DLD1 (cell line): ENCODE results near the gene PADI1.

ENCODE experiments used
- in situ Hi-C: cut with HindIII; loops from 2 replicates; pipeline ENCODE4 v1.10.0; 2017; ENCODE audit warnings: low sequenced_read_pairs

PADI1 gene

DNA sequence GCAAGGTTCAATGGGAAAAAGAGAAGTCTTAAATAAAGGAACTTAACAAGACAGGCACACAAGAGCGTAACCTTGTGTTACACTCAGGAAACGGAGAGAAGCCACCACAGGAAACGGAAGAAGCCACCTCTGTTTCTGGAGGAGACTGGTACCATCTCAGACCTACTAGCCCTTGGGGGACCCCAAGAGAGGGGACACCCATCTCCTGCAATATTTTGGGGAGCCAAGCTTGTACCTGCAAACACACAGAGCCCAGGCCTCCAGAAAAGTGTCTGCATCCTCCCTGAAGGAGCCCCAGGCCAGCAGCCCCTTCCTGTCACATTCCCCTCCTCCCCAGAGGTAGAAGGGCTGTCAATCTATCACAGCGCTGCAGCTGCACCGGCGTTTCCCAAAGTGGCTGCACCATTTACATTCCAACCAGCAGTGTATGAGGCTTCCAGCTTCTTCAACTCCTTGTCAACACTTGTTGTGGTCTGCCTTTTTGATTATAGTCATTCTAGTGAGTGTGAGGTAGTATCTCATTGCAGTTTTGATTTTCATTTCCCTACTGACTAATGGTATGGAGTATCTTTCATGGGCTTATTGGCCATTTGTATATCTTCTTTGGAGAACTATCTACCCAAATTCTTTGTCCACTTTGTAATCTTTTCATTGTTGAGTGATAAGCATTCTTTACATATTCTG, 23.0 kb upstream of the PADI1 start:
- in situ Hi-C loops = no loop called here

DNA sequence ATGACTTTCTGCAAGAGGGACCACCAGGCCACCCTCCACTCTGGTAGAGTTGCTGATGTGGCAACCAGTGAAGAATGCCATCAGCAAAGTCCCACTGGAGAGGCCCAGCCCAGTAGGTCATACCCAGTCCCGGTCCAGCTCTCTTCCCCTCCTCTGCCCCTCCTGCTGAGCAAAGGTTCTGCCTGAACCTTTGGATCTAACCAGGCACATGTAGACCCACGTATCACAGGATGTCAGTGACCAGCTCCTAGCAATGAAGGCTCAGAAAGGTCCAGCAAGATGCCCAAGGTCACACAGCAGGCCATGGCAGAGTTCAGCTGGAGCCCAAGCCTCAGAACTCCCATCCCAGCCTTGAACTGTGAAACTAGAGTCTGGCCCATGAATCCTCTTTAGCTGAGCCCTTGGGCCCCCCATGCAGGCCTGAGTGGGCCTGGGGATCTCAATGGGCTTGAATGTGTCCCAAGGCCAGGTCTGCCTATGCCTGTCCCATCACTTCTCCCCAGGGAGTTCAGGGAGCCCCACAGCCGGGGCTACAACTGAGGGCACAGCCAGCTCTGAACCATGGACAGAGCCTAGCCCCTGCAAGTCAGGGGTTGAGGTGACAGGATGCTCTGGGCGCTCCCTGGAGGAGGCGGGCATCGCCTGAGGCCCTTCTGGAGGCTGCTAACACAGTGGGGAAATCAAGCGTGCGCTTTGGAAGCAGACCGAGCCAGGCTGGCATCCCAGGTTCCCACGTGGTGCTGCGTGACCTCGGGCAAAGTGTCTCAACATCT, 21.4 kb upstream of the PADI1 start:
- in situ Hi-C loops = no loop called here

DNA sequence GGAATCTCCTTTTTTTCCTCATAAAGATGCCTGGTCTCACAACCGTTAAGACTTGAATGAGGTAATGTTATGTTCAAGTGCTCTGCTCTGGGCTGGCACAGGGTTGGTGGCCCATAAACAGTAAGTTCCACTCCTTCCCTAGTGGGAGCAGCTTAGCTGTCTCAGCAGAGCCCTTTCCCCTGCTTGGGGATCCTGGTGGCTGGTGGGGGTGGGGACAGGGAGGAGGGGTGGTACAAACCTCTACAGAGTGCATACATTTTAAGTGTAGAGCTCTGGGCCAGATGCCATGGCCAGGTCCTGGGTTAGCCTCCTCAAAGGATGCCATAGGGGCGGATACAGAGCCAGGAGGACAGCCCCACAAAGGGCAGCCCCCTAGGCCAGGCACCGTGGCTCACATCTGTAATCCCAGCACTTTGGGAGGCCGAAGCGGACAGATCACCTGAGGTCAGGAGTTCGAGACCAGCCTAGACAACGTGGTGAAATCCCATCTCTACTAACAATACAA, 20.7 kb upstream of the PADI1 start:
- in situ Hi-C loops = no loop called here

DNA sequence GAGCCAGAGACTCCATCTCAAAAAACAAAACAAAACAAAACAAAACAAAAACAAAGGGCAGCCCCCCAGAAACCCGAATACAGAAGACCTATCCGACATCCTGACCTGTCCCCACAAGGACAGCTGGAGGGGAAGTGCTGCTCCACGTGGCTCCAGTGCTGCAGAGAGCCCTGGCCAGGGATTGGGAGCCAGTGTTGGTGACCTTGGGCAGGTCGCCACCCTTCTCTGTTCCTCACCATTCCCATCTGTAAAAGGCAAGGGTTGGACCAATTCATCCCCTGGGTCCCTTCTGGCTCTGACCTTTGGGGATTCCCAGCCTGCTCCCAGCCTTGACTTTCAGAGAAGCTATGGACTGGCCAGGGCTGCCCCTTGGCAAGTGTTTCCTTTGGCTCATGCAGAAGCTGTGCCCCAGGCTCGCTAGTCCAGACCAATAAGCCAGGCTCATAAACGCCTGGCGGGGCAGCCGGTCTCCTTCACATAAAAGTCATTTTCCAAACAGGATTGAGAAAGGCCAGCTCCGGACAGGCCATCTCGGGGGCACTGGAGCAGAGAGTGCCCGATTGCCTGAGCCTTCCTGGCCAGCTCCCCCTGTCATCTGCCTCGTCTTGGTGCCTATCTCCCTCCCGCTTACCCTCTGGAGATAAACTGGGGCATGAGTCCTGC, 20.0 kb upstream of the PADI1 start:
- in situ Hi-C loops = no loop called here

DNA sequence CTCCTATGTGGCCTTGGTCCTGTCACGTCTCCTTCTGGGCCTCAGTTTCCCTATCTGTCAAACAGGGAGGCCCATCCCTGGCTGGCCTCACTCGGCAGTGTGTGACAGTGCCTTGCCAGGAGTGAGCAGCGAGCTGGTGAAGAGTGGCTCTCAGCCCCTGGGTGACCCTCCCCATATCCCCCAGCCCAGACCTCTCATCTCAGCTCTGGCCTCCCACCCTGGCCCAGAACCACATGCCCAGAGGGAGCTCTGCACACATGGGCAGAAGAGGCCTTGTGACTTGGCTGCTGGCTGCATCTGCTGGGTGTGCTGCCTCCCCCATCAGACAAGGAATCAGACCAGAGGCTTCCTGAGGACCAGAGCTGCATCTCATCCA, 19.5 kb upstream of the PADI1 start:
- in situ Hi-C loops = no loop called here

DNA sequence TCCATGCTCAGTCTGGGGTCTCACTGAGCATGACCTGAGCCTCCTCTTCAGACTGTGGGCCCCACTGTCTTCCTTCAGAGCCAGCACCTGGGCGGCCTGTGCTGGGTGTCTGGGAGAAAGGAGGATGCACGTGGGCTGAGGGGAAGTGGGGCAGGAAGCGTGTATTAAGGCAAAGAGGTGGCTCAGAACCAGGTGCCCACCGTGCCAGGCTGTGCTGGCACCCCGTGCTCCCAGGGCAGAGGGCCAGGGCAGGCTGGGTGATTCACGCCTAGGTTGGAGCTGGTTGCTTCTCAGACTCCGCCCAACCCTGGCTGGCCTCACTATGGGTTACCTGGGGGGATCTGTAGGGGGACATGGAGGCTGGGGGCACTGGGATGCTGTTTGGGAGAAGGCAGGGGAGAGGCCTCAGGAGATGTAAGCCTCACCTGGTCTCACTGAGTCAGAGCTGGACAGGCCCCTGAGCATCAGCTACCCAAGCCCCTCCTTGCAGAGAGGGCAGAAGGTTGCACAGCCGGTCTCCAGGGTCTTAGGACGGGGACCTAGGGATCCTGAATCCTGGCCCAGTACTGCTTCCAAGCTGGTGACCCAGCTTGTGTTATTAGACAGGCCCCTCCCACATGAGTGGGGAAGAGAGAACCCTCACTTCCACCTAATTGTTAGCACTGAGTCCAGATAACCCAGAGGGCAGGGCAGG, 18.6 kb upstream of the PADI1 start:
- in situ Hi-C loops = no loop called here

DNA sequence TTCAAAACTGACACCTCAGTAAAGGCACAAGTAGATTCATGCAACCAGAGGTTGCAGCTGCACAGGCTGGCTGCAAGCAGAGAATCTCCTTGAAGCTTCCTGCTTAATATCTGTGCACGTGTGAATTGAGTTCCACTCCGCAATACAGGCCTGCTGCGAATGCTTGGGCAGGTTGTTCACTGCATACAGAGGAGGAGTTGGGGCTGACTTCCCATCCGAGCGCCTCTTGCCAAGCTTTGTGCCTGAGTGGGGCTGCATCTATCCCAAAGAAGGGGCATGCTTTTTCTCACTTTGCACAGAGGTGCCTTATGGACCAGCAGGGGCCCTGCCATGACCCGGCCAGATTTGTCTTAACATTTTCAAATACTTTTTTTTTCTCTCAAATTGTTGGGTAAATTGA, 17.9 kb upstream of the PADI1 start:
- in situ Hi-C loops = no loop called here

DNA sequence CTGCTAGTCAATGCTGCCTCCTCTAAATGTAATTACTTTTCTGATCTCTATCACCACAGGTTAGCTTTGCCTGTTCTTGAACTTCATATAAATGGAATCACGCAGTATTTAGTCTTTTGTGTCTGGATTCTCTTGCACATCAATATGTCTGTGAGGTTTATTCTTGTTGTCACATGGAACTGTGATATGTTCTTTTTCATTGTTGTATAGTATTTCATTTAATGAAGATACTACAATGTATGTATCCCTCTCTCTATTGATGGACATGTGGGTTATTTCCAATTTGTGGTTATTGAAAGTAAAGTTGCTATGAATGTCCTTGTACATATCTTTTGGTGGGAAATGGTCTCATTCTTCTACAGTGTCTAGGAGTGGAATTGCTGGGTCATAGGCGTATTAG, 16.7 kb upstream of the PADI1 start:
- in situ Hi-C loops = no loop called here

DNA sequence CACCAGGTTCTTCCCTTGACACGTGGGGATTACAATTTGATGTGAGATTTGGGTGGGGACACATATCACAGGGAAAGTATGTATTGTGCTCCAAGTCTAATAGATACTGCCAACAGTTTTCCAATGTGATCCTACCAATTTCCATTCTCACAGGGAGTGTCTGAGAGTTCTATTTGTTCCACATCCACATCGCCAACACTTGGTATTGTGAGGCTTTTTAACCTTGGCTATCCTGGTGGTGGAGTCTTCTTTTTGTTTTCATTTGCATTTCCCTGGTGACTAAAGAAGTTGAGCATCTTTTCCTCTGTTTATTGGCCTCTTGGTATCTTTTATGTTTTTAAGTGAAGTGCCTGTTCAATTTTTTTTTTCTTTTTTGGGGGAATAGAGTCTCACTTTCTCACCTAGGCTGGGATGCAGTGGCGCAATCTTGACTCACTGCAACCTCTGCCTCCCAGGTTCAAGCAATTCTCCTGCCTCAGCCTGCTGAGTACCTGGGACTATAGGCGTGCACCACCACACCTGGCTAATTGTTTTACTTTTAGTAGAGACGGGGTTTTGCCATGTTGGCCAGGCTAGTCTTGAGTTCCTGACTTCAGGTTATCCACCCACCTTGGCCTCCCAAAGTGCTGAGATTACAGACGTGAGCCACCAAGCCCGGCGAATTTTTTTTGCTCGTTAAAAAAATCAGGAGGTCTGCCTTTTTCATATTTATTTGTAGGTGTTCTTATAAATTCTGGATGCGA, 15.9 kb upstream of the PADI1 start:
- in situ Hi-C loops = no loop called here

DNA sequence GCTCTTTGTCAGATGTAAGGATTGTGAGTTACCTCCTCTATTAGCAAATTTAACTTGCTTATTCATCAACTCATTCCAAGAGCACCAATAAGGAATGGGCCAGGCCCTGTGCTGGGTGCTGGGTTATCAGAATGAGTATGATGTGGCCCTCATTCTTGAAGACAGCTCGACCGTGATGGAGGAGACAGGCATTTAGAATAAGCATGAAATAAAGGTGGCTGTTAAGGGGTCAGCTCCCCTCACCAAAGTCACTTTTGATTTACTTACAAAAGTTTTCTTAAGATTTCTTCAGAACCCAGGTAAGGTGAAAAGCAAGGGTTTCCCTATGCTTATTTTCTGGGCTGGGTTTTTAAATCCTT, 15.3 kb upstream of the PADI1 start:
- in situ Hi-C loops = no loop called here

DNA sequence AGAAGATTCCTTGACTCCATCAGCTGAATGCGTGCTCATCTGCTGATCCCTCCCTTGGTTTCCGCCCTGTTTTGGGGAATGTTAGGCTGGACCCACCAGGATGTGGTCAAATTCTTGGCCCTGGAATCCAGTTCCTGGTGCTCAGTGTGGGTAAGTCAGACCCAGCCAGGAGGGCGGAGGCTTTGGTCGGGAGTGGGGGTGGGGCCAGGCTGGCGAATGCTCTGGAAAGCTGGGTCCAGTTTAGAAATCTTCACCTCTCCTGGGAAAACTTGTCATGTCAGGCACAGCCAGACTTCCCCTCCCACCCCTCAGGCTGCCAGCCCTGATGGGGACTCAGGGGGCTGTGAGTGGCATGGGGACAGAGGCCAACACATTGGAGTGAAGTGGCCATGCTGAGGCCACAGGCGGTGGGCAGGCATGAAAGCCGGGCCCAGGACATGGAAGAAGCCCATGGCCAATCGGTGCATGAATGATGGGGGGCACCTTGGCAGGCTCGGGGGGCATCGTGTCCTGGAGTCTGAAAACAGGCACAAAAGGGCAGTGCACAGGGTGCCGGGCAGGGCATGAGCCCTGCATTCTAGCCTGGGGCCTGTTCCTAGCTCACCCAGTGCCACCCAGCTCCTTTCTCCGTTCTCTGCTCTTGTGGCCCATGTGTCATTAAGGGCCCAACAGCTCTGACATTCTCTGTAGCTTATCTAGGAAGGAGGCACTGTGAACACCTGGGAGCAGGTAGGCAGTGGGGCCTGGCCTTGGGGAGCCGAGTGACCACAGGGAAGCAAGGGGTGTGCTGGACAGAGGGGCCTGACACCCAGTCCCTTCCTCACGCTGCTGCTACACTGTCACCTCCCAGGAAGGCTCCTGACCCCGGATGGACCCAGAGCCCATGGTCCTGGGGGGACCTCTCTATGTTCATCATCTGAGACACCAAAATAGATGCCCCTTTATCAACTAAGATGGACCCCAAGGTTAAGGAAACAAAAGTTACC, 14.6 kb upstream of the PADI1 start:
- in situ Hi-C loops = no loop called here

DNA sequence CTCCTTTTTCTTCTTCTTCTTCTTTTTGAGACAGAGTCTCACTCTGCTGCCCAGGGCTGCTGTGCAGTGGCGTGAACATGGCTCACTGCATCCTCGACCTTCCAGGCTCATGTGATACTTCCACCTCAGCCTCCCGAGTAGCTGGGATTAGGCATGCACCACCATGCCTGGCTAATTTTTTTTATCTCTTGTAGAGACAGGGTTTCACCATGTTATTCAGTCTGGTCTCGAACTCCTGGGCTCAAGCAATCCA, 13.0 kb upstream of the PADI1 start:
- in situ Hi-C loops = no loop called here

DNA sequence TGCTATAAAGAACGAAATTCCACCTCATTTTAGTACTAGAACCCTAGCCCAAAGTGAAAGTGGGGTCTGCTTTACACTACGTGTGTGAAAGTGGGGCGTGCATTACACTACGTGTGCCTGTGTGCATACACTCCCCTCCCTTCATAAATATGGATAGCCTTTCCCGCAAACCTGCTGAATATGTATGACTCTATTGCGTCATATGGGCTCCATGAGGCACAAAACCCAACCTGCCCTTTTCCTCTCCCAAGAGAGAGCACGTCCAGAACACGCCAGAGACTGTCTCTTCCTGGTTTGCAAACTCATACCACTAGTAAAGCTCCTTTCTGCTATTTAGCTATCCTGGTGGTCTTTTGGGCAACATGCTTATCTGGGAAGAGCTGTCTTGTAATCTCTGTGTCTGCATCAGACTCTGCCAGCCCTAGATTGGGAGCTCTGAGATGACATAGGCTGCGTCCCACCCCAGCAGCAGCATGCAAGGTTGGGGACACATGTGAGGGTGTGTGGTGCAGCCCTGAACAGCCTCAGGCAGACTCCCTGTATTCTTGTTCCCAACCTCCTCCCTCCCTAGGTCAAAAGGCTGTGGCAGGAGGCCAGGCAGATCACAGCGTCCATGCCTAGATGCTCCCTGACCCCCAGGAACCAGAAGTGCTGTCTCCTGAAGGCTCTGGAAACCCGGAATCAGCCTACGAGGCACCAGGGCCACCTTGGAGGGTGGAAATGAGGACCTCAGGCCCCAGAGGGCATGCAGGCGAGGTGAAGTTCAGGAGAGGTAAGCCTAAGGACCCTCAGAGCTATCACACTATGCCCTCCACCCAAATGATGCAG, 12.3 kb upstream of the PADI1 start:
- in situ Hi-C loops = no loop called here

DNA sequence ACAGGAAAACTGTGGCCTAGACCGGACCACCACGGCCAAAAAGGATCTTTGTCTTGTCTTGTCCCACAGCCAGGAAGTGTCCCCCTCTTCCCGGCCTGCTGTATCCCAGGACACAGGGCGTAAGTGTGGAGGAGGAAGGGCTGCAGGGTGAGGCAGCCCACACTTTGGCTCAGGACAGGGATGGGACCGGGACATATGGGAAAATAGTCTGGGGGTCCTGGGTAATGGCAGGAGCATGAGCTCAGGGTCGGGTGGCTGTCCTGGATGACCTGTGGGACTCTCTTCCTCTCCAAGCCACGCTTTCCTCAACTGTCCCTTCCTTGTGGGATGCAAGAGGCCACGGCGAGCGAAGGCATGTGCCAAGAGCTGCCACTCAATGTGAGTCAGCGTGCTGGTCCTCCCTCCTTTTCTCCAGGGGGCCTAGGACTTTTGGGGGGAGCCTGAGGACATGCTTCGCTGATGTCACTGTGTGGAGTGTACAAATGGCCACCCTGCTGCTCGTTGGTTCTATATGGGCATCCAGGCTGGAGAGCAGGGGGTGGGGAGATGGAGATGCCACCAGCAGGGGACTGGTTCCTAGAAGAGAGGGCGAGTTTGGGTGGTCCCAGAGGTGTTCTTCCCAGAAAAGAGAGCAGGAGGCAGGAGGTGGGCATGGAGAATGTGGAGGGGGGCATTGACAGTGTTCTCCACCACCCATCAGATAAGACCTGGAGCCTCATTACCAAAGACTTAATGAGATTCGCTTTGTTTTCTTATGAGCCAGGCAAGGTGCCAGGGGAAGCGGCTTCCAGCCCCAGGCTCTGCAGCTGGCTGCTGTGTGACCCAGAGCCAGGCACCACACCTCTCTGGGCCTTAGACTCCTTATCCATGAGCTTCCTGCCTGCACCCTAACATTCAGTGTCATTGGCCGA, 11.5 kb upstream of the PADI1 start:
- in situ Hi-C loops = no loop called here

DNA sequence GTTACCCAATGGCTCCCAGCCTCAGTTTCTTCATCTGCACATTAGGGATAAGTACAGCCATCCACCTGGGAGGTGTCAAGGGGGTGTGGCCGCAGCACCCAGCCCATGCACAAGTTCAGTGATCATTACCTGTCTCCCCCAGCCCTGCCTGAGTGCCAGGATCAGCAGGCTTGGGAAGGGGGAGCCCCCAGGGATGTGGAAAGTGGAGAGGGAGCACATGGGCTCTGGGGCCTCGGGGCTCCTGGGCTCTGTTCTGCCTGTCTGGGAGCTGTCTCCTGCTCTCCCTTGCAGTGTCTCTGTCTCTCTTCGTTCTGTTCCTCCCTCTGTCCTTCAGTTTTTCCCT, 10.8 kb upstream of the PADI1 start:
- in situ Hi-C loops = no loop called here

DNA sequence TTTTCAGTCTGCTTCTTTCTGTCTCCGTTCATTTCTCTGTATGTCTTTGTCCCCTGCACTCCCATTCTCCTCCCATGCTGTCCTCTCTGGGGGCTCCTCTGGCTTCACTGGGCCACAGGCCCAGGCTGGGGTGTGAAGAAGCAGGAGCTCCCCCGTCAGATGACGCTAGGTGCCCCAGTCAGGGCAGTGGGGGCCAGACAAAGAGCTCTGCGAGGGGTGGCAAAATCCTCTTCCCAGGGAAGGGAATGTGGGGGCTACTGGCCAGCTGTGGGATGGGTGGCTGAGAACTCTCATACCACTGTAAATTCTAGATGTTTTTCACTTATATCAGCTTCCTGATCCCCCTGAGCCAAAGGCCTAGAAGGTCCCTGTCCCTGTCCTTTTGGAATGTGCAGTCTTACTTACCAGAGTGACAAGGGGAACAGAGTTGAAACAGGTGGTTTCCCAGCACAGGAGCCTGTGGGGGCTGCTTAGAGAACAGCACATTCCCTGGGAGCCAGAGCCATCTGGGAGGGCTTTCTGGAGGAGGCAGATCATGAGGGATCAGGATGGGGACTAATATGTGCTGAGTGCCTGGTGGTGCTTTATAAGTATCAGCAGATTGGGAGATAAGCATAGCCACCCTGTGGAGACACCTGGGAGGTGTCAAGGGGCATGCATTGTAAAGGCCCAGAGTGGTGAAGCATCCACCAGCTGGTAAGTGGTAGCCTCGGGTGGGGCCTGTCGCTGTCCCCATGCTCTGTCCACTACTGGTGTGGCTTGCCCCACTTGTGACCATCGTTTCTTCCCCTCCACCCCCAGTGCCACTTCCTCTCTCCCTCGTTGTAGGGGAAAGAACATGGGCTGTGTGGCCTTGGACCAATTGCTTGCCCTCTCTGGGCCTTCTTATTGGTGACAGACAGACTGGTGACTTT, 10.1 kb upstream of the PADI1 start:
- in situ Hi-C loops = no loop called here

DNA sequence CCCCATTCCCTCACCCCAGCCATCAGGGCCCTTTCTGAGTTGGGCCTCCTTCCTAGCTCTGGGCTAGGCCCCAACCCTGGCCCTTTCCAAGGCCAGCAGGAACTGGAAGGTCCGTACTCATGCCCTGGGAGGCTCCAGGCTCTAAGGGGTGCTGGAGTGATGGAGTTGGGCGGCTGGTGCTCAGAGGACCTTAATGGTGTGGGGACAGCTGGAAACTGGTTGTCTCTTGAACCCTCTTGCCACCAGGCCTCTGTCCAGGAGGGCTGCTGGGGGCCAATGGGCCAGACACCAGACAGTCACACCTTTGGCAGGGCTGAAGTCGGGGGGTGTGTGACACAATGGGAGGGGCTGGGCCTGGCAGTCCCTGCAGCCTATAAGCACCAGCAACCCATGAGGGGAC, 9.2 kb upstream of the PADI1 start:
- in situ Hi-C loops = no loop called here
